Stomach smooth muscle (tissue), 2 donors: ENCODE results near the gene CXCL12.

ENCODE experiments used
- H3K27ac ChIP-seq: one replicate; pipeline ENCODE4 v1.7.0; 2013; ENCODE audit warnings: mild to moderate bottlenecking, low read length, inconsistent platforms
- H3K27me3 ChIP-seq, 2 donors: one replicate each; pipeline ENCODE4 v1.7.0; 2013; ENCODE audit warnings: low read length in 2 of 2; ENCODE audit not compliant: insufficient read depth in 2 of 2, control insufficient read depth in 1 of 2
- H3K36me3 ChIP-seq, 2 donors: one replicate each; pipeline ENCODE4 v1.7.0; 2013; ENCODE audit warnings: low read length in 2 of 2; ENCODE audit not compliant: control insufficient read depth in 2 of 2, insufficient read depth in 2 of 2
- H3K4me1 ChIP-seq: one replicate; pipeline ENCODE4 v1.7.0; 2013; ENCODE audit warnings: low read length; ENCODE audit not compliant: control insufficient read depth, insufficient read depth
- H3K4me3 ChIP-seq, 2 donors: one replicate each; pipeline ENCODE4 v1.7.0; 2013; ENCODE audit warnings: low read length in 2 of 2
- H3K9ac ChIP-seq, 2 donors: one replicate each; pipeline ENCODE4 v1.7.0; 2013; ENCODE audit warnings: low read length in 2 of 2, mild to moderate bottlenecking in 1 of 2
- H3K9me3 ChIP-seq, 2 donors: one replicate each; pipeline ENCODE4 v1.7.0; 2013; ENCODE audit warnings: low read length in 2 of 2; ENCODE audit not compliant: control insufficient read depth in 2 of 2
- donor health status: healthy.
- donor health status: Pancreatic carcinoma.

Gene CXCL12

GRCh38 chr10:44333511-44333910 lies 51.4 kb downstream of the CXCL12 start:
- Histone ChIP-seq H3K9me3 (no peaks in the 10 kb centered on the region), H3K9ac (no peak overlapping the region), H3K36me3 (no peaks in the 10 kb centered on the region), H3K27me3 (no peaks in the 10 kb centered on the region), H3K4me1 (no peaks in the 10 kb centered on the region), H3K27ac (no peak overlapping the region), H3K4me3 (no peak overlapping the region)

- Histone ChIP-seq H3K4me3 (no peak overlapping the region), H3K27me3 (no peaks in the 10 kb centered on the region), H3K9ac (no peak overlapping the region), H3K4me1 (no peaks in the 10 kb centered on the region), H3K9me3 (no peaks in the 10 kb centered on the region), H3K27ac (no peak overlapping the region), H3K36me3 (no peaks in the 10 kb centered on the region)
Measured at GRCh38 chr10:44332465-44332864, 52.4 kb downstream of the CXCL12 start.

GRCh38 chr10:44330431-44330830 lies 54.5 kb downstream of the CXCL12 start:
- Histone ChIP-seq H3K9ac (no peak overlapping the region), H3K4me1 (peaks cover 7% of the 10 kb centered on the region), H3K4me3 (no peak overlapping the region), H3K27ac (no peak overlapping the region), H3K36me3 (no peaks in the 10 kb centered on the region), H3K9me3 (no peaks in the 10 kb centered on the region), H3K27me3 (no peaks in the 10 kb centered on the region)

- no peak overlapping the region for H3K4me3 ChIP-seq
- H3K27ac ChIP-seq = no peak overlapping the region
- no peaks in the 10 kb centered on the region for H3K27me3 ChIP-seq
- no peaks in the 10 kb centered on the region for H3K9me3 ChIP-seq
- H3K9ac ChIP-seq = no peak overlapping the region
- H3K36me3 ChIP-seq = no peaks in the 10 kb centered on the region
- peaks cover 7% of the 10 kb centered on the region for H3K4me1 ChIP-seq
Measured at GRCh38 chr10:44327461-44327860, 57.4 kb downstream of the CXCL12 start.
